GM18907 (cell line): ENCODE results near the gene NPIPA5.
"Not testable (repeated sequence)": the region's sequence is repeated elsewhere in the genome, so short reads cannot be mapped to it uniquely, and the experiment has no call there.

ENCODE experiments used
- ATAC-seq: cut with Tn5 transposase; IDR thresholded peaks from one replicate; pipeline ENCODE4 v1.9.1; 2021; ENCODE audit warnings: mild to moderate bottlenecking, moderate library complexity; ENCODE audit not compliant: unreplicated experiment

NPIPA5 gene

DNA sequence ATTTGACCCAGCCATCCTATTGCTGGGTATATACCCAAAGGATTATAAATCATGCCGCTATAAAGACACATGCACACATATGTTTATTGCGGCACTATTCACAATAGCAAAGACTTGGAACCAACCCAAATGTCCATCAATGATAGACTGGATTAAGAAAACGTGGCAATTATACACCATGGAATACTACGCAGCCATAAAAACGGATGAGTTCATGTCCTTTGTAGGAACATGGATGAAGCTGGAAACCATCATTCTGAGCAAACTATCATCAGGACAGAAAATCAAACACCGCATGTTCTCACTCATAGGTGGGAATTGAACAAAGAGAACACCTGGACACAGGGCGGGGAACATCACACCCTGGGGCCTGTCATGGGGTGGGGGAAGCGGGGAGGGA is 14.9 kb upstream of the NPIPA5 start:
- ATAC-seq = not testable (repeated sequence)

- not testable (repeated sequence) for ATAC-seq
Measured at GRCh38 chr16:15389916-15390315, 11.8 kb upstream of the NPIPA5 start.

DNA sequence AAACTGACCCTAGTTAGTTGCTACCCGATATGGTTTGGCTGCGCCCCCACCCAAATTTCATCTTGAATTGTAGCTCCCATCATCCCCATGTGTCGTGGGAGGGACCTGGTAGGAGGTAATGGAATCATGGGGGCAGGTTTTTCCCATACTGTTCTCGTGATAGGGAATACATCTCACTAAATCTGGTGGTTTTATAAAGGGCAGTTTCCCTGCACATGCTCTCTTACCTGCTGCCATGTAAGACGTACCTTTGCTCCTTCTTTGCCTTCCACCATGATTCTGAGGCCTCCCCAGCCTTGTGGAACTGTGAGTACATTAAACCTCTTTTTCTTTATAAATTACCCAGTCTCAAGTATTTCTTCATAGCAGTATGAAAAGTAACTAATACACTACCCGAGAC is 10.0 kb upstream of the NPIPA5 start:
- not testable (repeated sequence) for ATAC-seq

GRCh38 chr16:15382810-15383209 is 4.7 kb upstream of the NPIPA5 start:
- not testable (repeated sequence) for ATAC-seq

DNA sequence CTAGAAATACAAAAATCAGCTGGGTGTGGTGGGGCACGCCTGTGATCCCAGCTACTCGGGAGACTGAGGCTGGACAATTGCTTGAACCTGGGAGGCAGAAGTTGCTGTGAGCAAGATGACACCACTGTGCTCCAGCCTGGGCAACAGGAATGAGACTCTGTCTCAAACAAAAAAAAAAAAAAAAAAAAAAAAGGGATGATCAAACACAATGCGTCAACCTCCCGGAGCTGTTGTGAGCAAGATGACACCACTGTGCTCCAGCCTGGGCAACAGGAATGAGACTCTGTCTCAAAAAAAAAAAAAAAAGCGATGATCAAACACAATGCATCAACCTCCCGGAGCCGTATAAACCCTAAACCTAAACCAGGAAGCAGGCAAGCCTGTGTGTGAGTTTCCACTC is 20.6 kb downstream of the NPIPA5 start:
- ATAC-seq = not testable (repeated sequence)

DNA sequence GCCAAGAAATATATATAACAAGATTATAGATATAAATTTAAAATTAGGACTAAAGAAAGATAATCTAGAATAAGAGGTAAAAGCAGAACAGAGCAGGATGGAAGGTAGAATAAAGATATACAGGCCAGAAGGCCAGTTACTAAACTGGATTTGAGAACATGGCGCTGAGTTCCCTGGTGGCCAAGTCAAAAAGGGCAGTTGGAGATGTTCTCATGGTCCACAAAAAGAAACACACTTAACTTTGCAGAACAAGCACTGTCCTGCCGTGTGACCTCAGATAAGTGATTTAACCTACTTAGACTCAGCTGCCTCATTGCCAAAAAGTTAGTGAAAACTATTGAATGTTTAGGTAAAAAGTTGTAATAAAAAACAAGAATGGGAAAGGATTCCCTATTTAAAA is 23.2 kb downstream of the NPIPA5 start:
- ATAC-seq = not testable (repeated sequence)

DNA sequence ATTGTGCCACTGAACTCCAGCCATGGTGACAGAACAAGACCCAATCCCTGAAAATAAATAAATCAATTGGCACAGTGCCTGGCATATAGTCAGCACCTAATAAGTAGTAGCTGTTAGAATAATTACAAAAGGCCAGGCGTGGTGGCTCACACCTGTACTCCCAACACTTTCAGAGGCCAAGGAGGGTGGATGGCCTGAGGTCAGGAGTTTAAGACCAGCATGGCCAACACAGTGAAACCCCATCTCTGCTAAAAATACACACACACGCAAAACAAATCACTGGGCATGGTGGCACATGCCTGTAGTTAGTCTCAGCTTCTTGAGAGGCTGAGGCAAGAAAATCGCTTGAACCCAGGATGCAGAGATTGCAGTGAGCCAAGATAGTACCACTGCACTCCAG is 25.2 kb downstream of the NPIPA5 start:
- not testable (repeated sequence) for ATAC-seq

GRCh38 chr16:15351745-15352144 is 26.3 kb downstream of the NPIPA5 start:
- not testable (repeated sequence) for ATAC-seq

GRCh38 chr16:15351251-15351650 is 26.8 kb downstream of the NPIPA5 start:
- ATAC-seq = not testable (repeated sequence)

DNA sequence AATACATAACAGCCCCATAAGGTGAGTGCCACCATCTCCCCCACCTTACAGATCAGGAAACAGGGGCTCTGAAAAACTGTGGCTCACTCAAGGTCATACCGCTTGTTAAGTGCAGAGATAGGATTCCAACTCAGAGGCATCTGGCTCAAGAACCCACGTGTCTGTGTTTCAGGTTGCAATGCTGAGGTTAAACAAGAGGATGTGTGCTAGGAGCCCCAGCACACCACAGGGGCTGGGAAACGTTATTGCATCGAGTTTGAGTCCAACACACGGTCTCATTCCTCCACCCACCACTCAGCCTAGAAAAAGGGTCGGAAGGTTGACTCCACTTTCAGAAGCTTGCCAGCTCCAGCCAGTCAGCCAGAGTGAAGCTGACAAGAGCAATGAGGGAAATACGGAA is 29.4 kb downstream of the NPIPA5 start:
- ATAC-seq = not testable (repeated sequence)

- not testable (repeated sequence) for ATAC-seq
Measured at GRCh38 chr16:15342337-15342736, 35.8 kb downstream of the NPIPA5 start.

DNA sequence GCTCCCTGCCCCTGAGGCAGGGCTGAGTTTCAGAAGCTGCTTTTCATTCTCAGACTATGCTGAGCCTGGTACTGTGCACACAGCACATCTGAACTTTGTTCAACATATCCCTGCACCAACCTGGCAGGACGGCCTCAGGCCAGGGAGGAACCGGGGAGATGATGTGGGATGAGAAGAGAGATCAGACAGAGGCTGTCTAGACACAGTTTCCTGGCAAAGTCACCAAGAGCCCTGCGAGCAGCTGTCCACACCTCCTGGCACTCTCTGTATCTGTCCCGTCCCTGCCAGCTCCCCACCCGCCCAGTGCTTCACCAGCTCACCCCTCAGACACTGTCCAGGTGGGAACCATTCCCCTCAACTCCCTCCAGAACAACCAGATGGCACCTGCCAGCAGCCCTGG is 39.1 kb downstream of the NPIPA5 start:
- ATAC-seq = not testable (repeated sequence)

DNA sequence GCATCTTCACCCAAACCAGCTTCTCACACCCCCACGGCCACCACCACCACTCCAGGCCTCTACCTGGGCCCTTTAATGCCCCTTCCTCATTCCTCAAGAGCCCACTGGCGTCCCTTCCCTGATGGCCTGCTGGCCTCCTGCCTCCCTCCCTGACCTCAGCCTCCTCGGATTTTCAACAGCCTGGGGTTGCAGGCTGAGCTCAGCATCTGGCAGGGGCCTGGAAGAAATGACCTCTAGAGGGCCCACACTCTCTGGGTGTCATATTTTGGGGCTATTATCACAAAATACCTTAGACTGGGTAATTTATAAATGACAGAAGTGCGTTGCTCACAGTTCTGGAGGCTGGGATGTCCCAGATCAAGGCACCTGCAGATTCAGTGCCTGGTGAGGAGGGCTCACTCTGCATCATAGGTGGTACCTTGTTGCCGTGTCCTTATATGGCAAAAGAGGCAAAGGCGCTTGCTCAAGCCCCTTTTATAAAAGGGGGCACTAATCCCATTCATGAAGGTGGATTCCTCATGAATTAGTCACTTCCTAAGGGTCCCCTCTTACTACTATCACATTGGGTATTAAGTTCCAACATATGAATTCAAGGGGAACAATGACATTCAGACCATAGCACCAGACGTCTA is 40.0 kb downstream of the NPIPA5 start:
- ATAC-seq = not testable (repeated sequence)

DNA sequence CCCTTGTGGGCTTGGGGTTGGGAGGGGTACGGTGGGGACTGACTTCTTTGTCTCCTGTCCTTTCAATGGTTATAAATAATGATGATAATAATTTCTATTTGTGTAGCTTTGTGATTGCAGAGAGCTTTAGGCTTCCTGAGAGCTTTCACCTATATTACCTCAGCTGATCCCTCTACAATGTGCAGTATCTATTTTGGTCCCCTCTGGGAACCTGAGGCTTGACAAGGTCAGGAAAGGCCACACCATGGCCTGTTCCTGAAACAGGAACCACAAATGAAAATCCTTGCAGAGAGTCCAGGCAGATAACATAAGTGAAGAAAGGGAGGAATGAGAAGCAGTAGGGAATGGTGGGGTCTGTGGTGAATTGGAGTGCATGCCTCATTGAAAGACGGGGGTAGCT is 42.5 kb downstream of the NPIPA5 start:
- not testable (repeated sequence) for ATAC-seq

GRCh38 chr16:15333969-15334368 is 44.1 kb downstream of the NPIPA5 start:
- ATAC-seq = not testable (repeated sequence)

DNA sequence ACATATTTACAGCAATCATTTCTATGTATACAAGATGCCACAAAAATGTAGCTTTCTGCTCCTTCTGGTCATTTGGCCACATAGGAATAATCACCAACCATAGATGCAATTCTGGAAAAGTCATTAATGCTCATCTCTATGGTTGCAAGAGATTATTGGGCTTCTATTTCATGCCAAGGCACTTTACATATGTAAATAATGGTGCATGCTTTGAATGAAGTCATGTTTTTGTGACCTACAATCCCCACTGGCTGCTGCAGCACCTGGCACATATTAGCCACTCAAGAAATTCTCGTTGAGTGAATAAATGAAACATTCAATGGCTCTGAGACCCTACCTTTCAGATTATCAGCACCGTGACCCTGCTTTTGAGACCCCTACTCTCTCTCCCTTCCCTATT is 47.1 kb downstream of the NPIPA5 start:
- ATAC-seq = not testable (repeated sequence)

GRCh38 chr16:15324954-15325353 is 53.1 kb downstream of the NPIPA5 start:
- ATAC-seq = not testable (repeated sequence)

GRCh38 chr16:15323373-15323772 is 54.7 kb downstream of the NPIPA5 start:
- ATAC-seq = not testable (repeated sequence)

DNA sequence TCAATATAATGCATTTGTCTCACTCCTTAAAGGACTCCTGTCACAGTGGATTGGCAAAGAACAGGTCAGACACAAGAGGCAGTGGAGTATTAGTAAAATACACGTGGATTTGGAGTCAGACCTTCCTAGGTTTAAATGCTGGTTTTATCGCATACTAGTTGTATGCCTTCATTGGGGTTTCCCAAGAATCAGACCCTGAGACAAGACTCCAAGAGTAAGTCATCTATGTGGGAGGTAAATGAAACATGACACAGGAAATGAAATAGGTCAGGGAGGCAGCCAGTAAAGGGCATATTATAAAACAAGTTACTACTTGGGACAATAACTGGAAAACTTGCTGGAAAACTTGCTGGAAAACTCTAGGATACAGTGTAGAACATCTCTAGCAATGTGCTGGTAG is 56.9 kb downstream of the NPIPA5 start:
- not testable (repeated sequence) for ATAC-seq

DNA sequence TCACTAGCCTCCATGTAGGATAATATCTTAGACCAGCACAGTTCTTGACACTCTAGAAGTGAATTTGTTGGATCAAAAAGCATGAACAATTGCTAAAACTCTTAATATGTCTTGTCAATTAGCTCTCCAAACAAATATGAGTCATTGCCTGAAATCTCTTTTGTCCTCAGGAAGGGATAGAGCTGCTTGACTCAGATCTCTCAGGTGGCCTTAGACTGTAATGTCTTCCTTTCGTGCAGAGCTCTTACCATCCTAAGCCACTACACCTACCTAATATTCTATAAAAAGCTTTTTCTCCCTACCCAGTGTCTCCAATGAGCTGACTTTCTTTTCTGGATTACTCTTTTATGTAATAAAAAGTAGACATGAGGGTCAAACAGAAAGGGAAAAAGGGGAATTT is 63.5 kb downstream of the NPIPA5 start:
- ATAC-seq = not testable (repeated sequence)
